K562 (cell line): ENCODE results near the gene TAF12. TPM values are rescaled to one million over a fixed set of nuclear protein-coding genes. Genes with fewer than 3 reads are reported as not detected.

Experiments
- ARID2 ChIP-seq: fragments of 450-650 bp; IDR thresholded peaks from 2 replicates; pipeline ENCODE4 v1.6.1; 2017; ENCODE audit warnings: antibody characterized with exemption, mild to moderate bottlenecking
- BHLHE40 ChIP-seq: IDR thresholded peaks from 2 replicates; pipeline ENCODE4 v1.6.1; 2011; ENCODE audit warnings: low read length, improper control_type of control experiment
- BRF2 ChIP-seq: IDR thresholded peaks from 3 replicates; pipeline ENCODE4 v1.6.1; 2011; ENCODE audit warnings: borderline replicate concordance, mild to moderate bottlenecking; ENCODE audit not compliant: insufficient read length, insufficient read depth
- DIDO1 ChIP-seq: fragments of 450-650 bp; IDR thresholded peaks from 2 replicates; pipeline ENCODE4 v1.6.1; 2016; ENCODE audit warnings: low read depth, missing biosample characterization, missing genetic modification characterization
- DPF2 ChIP-seq: fragments of 450-650 bp; IDR thresholded peaks from 2 replicates; pipeline ENCODE4 v1.6.1; 2016
- POU5F1 ChIP-seq: fragments of 150-350 bp; IDR thresholded peaks from 2 replicates; pipeline ENCODE4 v1.6.1; 2014; ENCODE audit warnings: borderline replicate concordance, low read length, low read depth, mild to moderate bottlenecking; ENCODE audit not compliant: partially characterized antibody
- RB1 ChIP-seq: fragments of 450-650 bp; IDR thresholded peaks from 2 replicates; pipeline ENCODE4 v1.6.1; 2017; ENCODE audit warnings: low read depth, mild to moderate bottlenecking
- SMAD3 ChIP-seq: fragments of 450-650 bp; formaldehyde crosslinking; conservative IDR thresholded peaks from 2 replicates; pipeline ENCODE4 v1.4.0; 2020; ENCODE audit warnings: mild to moderate bottlenecking
- USF1 ChIP-seq: sonication (generic); formaldehyde crosslinking; IDR thresholded peaks from 2 replicates; pipeline ENCODE4 v1.9.0; 2022; ENCODE audit warnings: mild to moderate bottlenecking, missing genetic modification reagents
- ZNF143 ChIP-seq: sonication (generic); formaldehyde crosslinking; IDR thresholded peaks from 2 replicates; pipeline ENCODE4 v1.9.0; 2022; ENCODE audit warnings: mild to moderate bottlenecking, missing genetic modification reagents
- ZNF436 ChIP-seq: fragments of 250-450, 450-650 bp; sonication (Bioruptor Pico); formaldehyde crosslinking; IDR thresholded peaks from 2 replicates; pipeline ENCODE4 v1.7.0; 2020; ENCODE audit warnings: mild to moderate bottlenecking
- ZNF830 ChIP-seq: fragments of 250-450 bp; sonication (Bioruptor Pico); IDR thresholded peaks from 2 replicates; pipeline ENCODE4 v1.5.0; 2021; ENCODE audit warnings: mild to moderate bottlenecking
- polyA plus RNA-seq, 8 experiments: library from polyadenylated mRNA; depleted of rRNA in 4 of 8; stranded (reverse) in 5 of 8; unstranded in 3 of 8; fragments of >200 nt; fragmentation: Nextera tagmentation in 2 of 8; fragmentation: Illumina TruSeq in 1 of 8; extraction: Ambion mirVana in 2 of 8; extraction: Trizol in 1 of 8; gene quantifications; 2 replicates each; pipeline versions ENCODE4 v1.2.1 to v1.2.3, GENCODE V29; 2011 to 2014; ENCODE audit warnings: inconsistent platforms in 1 of 8, missing spikeins in 1 of 8
- total RNA-seq, 7 experiments: library from RNA; depleted of rRNA in 6 of 7; stranded (reverse); fragments of >200 nt in 6 of 7; fragmentation: Illumina TruSeq in 2 of 7; extraction: Trizol in 2 of 7; gene quantifications; 2 replicates each; pipeline versions ENCODE4 v1.2.1 to v1.2.3, GENCODE V29; 2011 to 2021; ENCODE audit warnings: low replicate concordance in 1 of 7
- TF ChIP-seq, protein P1 (sequence below): fragments of 250-450 bp; sonication (Bioruptor Pico); IDR thresholded peaks from 2 replicates; pipeline ENCODE4 v1.4.0; 2020; ENCODE audit warnings: mild to moderate bottlenecking, moderate library complexity
- TF ChIP-seq, protein P2 (sequence below): fragments of 250-450 bp; sonication (Bioruptor Pico); IDR thresholded peaks from 2 replicates; pipeline ENCODE4 v1.9.0; 2021; ENCODE audit warnings: mild to moderate bottlenecking
- TF ChIP-seq, protein P3 (sequence below): fragments of 250-450 bp; sonication (Bioruptor Pico); IDR thresholded peaks from 2 replicates; pipeline ENCODE4 v1.5.0; 2020; ENCODE audit warnings: mild to moderate bottlenecking

TAF12 gene
- total and polyA plus RNA-seq, 9 of the 15 experiments (the other 6 are each of a cell fraction or from before 2014, with no cell fraction given): 31.6 to 89.0 (median 50.5) TPM

GRCh38 chr1:28580722-28581530 lies 61.9 kb downstream of the TAF12 start (continued):
- no peak for TF ChIP-seq POU5F1
- no peak for TF ChIP-seq BRF2
- no peak for TF ChIP-seq ZNF830 (CRISPR knock-in tag)
- no peak for TF ChIP-seq SMAD3 (CRISPR knock-in tag)
- no peak for TF ChIP-seq RB1
- no peak for TF ChIP-seq ZNF436
- TF ChIP-seq, protein P1, sequence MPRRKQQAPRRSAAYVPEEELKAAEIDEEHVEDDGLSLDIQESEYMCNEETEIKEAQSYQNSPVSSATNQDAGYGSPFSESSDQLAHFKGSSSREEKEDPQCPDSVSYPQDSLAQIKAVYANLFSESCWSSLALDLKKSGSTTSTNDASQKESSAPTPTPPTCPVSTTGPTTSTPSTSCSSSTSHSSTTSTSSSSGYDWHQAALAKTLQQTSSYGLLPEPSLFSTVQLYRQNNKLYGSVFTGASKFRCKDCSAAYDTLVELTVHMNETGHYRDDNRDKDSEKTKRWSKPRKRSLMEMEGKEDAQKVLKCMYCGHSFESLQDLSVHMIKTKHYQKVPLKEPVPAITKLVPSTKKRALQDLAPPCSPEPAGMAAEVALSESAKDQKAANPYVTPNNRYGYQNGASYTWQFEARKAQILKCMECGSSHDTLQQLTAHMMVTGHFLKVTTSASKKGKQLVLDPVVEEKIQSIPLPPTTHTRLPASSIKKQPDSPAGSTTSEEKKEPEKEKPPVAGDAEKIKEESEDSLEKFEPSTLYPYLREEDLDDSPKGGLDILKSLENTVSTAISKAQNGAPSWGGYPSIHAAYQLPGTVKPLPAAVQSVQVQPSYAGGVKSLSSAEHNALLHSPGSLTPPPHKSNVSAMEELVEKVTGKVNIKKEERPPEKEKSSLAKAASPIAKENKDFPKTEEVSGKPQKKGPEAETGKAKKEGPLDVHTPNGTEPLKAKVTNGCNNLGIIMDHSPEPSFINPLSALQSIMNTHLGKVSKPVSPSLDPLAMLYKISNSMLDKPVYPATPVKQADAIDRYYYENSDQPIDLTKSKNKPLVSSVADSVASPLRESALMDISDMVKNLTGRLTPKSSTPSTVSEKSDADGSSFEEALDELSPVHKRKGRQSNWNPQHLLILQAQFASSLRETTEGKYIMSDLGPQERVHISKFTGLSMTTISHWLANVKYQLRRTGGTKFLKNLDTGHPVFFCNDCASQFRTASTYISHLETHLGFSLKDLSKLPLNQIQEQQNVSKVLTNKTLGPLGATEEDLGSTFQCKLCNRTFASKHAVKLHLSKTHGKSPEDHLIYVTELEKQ: no peak; the same call in 1 of the 2 replicates
- no peak; the same call in 1 of the 2 replicates for TF ChIP-seq DPF2
- TF ChIP-seq, protein P2, sequence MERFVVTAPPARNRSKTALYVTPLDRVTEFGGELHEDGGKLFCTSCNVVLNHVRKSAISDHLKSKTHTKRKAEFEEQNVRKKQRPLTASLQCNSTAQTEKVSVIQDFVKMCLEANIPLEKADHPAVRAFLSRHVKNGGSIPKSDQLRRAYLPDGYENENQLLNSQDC: no peak
- TF ChIP-seq, protein P3, sequence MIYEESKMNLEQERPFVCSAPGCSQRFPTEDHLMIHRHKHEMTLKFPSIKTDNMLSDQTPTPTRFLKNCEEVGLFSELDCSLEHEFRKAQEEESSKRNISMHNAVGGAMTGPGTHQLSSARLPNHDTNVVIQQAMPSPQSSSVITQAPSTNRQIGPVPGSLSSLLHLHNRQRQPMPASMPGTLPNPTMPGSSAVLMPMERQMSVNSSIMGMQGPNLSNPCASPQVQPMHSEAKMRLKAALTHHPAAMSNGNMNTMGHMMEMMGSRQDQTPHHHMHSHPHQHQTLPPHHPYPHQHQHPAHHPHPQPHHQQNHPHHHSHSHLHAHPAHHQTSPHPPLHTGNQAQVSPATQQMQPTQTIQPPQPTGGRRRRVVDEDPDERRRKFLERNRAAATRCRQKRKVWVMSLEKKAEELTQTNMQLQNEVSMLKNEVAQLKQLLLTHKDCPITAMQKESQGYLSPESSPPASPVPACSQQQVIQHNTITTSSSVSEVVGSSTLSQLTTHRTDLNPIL (CRISPR knock-in tag): no peak
- TF ChIP-seq DIDO1 (tag): no peak
- no peak for TF ChIP-seq BHLHE40
- 0 out of 2 replicates have a peak, but pooled peaks have one; percentile 44 for TF ChIP-seq USF1
- TF ChIP-seq ARID2: no peak; the same call in 1 of the 2 replicates
- TF ChIP-seq ZNF143: no peak
